ENCODE measurements around the gene OR2Z1.
A peak's percentile ranks its signal among the peaks of the same experiment; 100 is the strongest.

The OR2Z1 gene

GRCh38 chr19:8695911-8696310, 25.5 kb upstream of the OR2Z1 start:
- Histone ChIP-seq H3K9me3 (ENCODE audit: insufficient read depth, low read length) (no peaks in the 10 kb centered on the region), H3K36me3 (ENCODE audit: low read length) (no peaks in the 10 kb centered on the region), H2AFZ (ENCODE audit: low read depth, low read length, severe bottlenecking) (no peak overlapping the region), H3K27me3 (ENCODE audit: low read length) (no peaks in the 10 kb centered on the region), H3K4me2 (ENCODE audit: low read depth, low read length, poor library complexity, severe bottlenecking) (no peak overlapping the region), H3K27ac (ENCODE audit: low read depth, low read length) (no peak overlapping the region), H3K9me2 (replicated peaks; ENCODE audit: insufficient read depth, low read length) (no peaks in the 10 kb centered on the region), H3K79me2 (ENCODE audit: insufficient read depth, low read length) (no peaks in the 10 kb centered on the region), H3F3A (ENCODE audit: insufficient read depth) (no peaks in the 10 kb centered on the region), H3K4me3 (ENCODE audit: insufficient read depth, low read length, poor library complexity, severe bottlenecking) (no peak overlapping the region), H3K9ac (ENCODE audit: low read length) (no peak overlapping the region), H4K20me1 (ENCODE audit: low read depth, low read length) (no peaks in the 10 kb centered on the region)
- TF ChIP-seq, protein P1, sequence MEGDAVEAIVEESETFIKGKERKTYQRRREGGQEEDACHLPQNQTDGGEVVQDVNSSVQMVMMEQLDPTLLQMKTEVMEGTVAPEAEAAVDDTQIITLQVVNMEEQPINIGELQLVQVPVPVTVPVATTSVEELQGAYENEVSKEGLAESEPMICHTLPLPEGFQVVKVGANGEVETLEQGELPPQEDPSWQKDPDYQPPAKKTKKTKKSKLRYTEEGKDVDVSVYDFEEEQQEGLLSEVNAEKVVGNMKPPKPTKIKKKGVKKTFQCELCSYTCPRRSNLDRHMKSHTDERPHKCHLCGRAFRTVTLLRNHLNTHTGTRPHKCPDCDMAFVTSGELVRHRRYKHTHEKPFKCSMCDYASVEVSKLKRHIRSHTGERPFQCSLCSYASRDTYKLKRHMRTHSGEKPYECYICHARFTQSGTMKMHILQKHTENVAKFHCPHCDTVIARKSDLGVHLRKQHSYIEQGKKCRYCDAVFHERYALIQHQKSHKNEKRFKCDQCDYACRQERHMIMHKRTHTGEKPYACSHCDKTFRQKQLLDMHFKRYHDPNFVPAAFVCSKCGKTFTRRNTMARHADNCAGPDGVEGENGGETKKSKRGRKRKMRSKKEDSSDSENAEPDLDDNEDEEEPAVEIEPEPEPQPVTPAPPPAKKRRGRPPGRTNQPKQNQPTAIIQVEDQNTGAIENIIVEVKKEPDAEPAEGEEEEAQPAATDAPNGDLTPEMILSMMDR (IDR thresholded peaks at IDR 0.05; ENCODE audit: insufficient read depth, low read length, poor library complexity, severe bottlenecking): no peak
- no peak for TF ChIP-seq EZH2phosphoT487 (conservative IDR thresholded peaks at IDR 0.05; ENCODE audit: low read length)

GRCh38 chr19:8696993-8697392, 24.4 kb upstream of the OR2Z1 start:
- H4K20me1 ChIP-seq (ENCODE audit: low read depth, low read length): no peaks in the 10 kb centered on the region
- no peak overlapping the region for H3K4me2 ChIP-seq (ENCODE audit: low read depth, low read length, poor library complexity, severe bottlenecking)
- no peak overlapping the region for H3K27ac ChIP-seq (ENCODE audit: low read depth, low read length)
- H3F3A ChIP-seq (ENCODE audit: insufficient read depth): no peaks in the 10 kb centered on the region
- no peaks in the 10 kb centered on the region for H3K79me2 ChIP-seq (ENCODE audit: insufficient read depth, low read length)
- H3K4me3 ChIP-seq (ENCODE audit: insufficient read depth, low read length, poor library complexity, severe bottlenecking): no peak overlapping the region
- no peaks in the 10 kb centered on the region for H3K9me2 ChIP-seq (replicated peaks; ENCODE audit: insufficient read depth, low read length)
- no peaks in the 10 kb centered on the region for H3K36me3 ChIP-seq (ENCODE audit: low read length)
- no peaks in the 10 kb centered on the region for H3K27me3 ChIP-seq (ENCODE audit: low read length)
- H2AFZ ChIP-seq (ENCODE audit: low read depth, low read length, severe bottlenecking): no peak overlapping the region
- TF ChIP-seq, protein P1 (IDR thresholded peaks at IDR 0.05; ENCODE audit: insufficient read depth, low read length, poor library complexity, severe bottlenecking): no peak
- no peak for TF ChIP-seq EZH2phosphoT487 (conservative IDR thresholded peaks at IDR 0.05; ENCODE audit: low read length)
- H3K9ac ChIP-seq (ENCODE audit: low read length): no peak overlapping the region
- no peaks in the 10 kb centered on the region for H3K9me3 ChIP-seq (ENCODE audit: insufficient read depth, low read length)

DNA sequence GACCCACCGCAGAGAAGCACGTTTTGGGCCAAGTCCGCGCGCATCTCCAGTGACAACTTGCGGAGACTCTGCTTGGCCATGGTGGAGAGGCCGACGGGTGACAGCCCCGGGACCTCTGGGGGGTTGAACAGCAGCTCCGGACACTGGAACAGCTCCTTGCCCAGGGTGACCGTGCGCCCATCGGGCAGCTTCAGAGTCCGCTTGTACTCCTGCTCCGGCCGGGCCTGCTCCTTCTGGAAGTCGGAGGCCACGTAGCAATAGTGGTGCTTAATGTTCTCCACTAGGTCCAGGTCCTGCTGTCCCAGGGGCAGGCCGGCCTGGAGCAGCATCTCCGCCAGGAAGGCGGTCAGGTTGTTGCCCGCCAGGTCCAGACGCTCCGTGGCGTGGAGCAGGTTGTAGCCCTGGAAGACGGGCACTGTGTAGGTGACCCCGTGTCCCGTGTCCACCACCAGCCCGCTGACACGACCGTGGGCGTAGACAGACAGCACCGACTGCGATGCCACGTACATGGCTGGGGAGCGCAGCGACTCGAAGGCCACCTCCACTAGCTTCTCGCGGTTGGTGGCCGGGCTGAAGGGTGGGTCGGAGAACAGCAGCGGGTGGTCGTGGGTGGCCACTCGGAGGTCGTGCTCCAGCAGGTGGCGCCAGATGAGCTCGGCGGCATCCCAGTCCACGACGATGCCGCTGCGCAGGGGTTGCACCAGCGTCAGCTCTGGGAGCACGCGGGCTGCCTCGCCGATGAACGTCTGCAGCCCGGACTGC, 23.6 kb upstream of the OR2Z1 start:
- Histone ChIP-seq H3K4me2 (ENCODE audit: low read depth, low read length, poor library complexity, severe bottlenecking) (no peak overlapping the region), H3K27me3 (ENCODE audit: low read length) (no peaks in the 10 kb centered on the region), H3F3A (ENCODE audit: insufficient read depth) (no peaks in the 10 kb centered on the region), H3K36me3 (ENCODE audit: low read length) (no peaks in the 10 kb centered on the region), H3K9ac (ENCODE audit: low read length) (no peak overlapping the region), H3K79me2 (ENCODE audit: insufficient read depth, low read length) (no peaks in the 10 kb centered on the region), H3K9me2 (replicated peaks; ENCODE audit: insufficient read depth, low read length) (no peaks in the 10 kb centered on the region), H3K27ac (ENCODE audit: low read depth, low read length) (no peak overlapping the region), H2AFZ (ENCODE audit: low read depth, low read length, severe bottlenecking) (no peak overlapping the region), H4K20me1 (ENCODE audit: low read depth, low read length) (no peaks in the 10 kb centered on the region), H3K4me3 (ENCODE audit: insufficient read depth, low read length, poor library complexity, severe bottlenecking) (no peak overlapping the region), H3K9me3 (ENCODE audit: insufficient read depth, low read length) (no peaks in the 10 kb centered on the region)
- no peak for TF ChIP-seq EZH2phosphoT487 (conservative IDR thresholded peaks at IDR 0.05; ENCODE audit: low read length)
- TF ChIP-seq, protein P1 (IDR thresholded peaks at IDR 0.05; ENCODE audit: insufficient read depth, low read length, poor library complexity, severe bottlenecking): peak; percentile 20

Data from SU-DHL-6 (cell line).